ENCODE measurements around the gene NCAPG2.

NCAPG2 gene

GRCh38 chr7:158657189-158657746 lies 47.3 kb downstream of the NCAPG2 start:
- Mint-ChIP-seq H3K27ac (no peak overlapping the region), H3K36me3 (ENCODE audit: low read depth) (peaks cover 59% of the 10 kb centered on the region), H3K27me3 (no peaks in the 10 kb centered on the region), H3K4me1 (peaks cover 17% of the 10 kb centered on the region), H3K4me3 (no peak overlapping the region), H3K9me3 (no peaks in the 10 kb centered on the region)
- DNase-seq: no peak
- no peak for ATAC-seq

GRCh38 chr7:158655931-158656441 lies 48.6 kb downstream of the NCAPG2 start:
- H3K9me3 Mint-ChIP-seq: no peaks in the 10 kb centered on the region
- H3K27me3 Mint-ChIP-seq: no peaks in the 10 kb centered on the region
- DNase-seq: peak; percentile 23
- peak overlapping the region; percentile 11 for H3K4me3 Mint-ChIP-seq
- peak overlapping the region; percentile 72 for H3K27ac Mint-ChIP-seq
- ATAC-seq: peak; percentile 93
- H3K36me3 Mint-ChIP-seq (ENCODE audit: low read depth): peaks cover 62% of the 10 kb centered on the region
- peaks cover 17% of the 10 kb centered on the region for H3K4me1 Mint-ChIP-seq

- DNase-seq (no peak), ATAC-seq (no peak)
- Mint-ChIP-seq H3K4me1 (peaks cover 17% of the 10 kb centered on the region), H3K9me3 (no peaks in the 10 kb centered on the region), H3K27ac (peak overlapping the region; percentile 72), H3K4me3 (no peak overlapping the region), H3K27me3 (no peaks in the 10 kb centered on the region), H3K36me3 (ENCODE audit: low read depth) (peaks cover 61% of the 10 kb centered on the region)
Observed at GRCh38 chr7:158655507-158655906, 49.1 kb downstream of the NCAPG2 start.

- peaks cover 75% of the 10 kb centered on the region for H3K36me3 Mint-ChIP-seq (ENCODE audit: low read depth)
- ATAC-seq (no peak), DNase-seq (no peak)
- no peak overlapping the region for H3K4me3 Mint-ChIP-seq
- H3K27me3 Mint-ChIP-seq: no peaks in the 10 kb centered on the region
- no peak overlapping the region for H3K27ac Mint-ChIP-seq
- no peaks in the 10 kb centered on the region for H3K9me3 Mint-ChIP-seq
- H3K4me1 Mint-ChIP-seq: peaks cover 15% of the 10 kb centered on the region
Observed at GRCh38 chr7:158651968-158652565, 52.5 kb downstream of the NCAPG2 start.

- H3K27ac Mint-ChIP-seq: no peak overlapping the region
- peaks cover 4% of the 10 kb centered on the region for H3K4me1 Mint-ChIP-seq
- no peaks in the 10 kb centered on the region for H3K27me3 Mint-ChIP-seq
- H3K4me3 Mint-ChIP-seq: no peak overlapping the region
- no peaks in the 10 kb centered on the region for H3K9me3 Mint-ChIP-seq
- ATAC-seq (no peak), DNase-seq (no peak)
- peaks cover 71% of the 10 kb centered on the region for H3K36me3 Mint-ChIP-seq (ENCODE audit: low read depth)
Observed at GRCh38 chr7:158650821-158651225, 53.8 kb downstream of the NCAPG2 start.

GRCh38 chr7:158649279-158649678 lies 55.3 kb downstream of the NCAPG2 start:
- DNase-seq (no peak), ATAC-seq (no peak)
- Mint-ChIP-seq H3K4me3 (no peak overlapping the region), H3K36me3 (ENCODE audit: low read depth) (peaks cover 72% of the 10 kb centered on the region), H3K27ac (no peak overlapping the region), H3K4me1 (no peaks in the 10 kb centered on the region), H3K9me3 (no peaks in the 10 kb centered on the region), H3K27me3 (no peaks in the 10 kb centered on the region)

GRCh38 chr7:158648787-158649186 lies 55.8 kb downstream of the NCAPG2 start:
- ATAC-seq (no peak), DNase-seq (no peak)
- Mint-ChIP-seq H3K27ac (no peak overlapping the region), H3K4me3 (no peak overlapping the region), H3K36me3 (ENCODE audit: low read depth) (peaks cover 74% of the 10 kb centered on the region), H3K9me3 (no peaks in the 10 kb centered on the region), H3K27me3 (no peaks in the 10 kb centered on the region), H3K4me1 (no peaks in the 10 kb centered on the region)

GRCh38 chr7:158648168-158648567 lies 56.4 kb downstream of the NCAPG2 start:
- no peaks in the 10 kb centered on the region for H3K27me3 Mint-ChIP-seq
- H3K9me3 Mint-ChIP-seq: no peaks in the 10 kb centered on the region
- no peaks in the 10 kb centered on the region for H3K4me1 Mint-ChIP-seq
- no peak for DNase-seq
- peaks cover 73% of the 10 kb centered on the region for H3K36me3 Mint-ChIP-seq (ENCODE audit: low read depth)
- no peak for ATAC-seq
- H3K4me3 Mint-ChIP-seq: no peak overlapping the region
- H3K27ac Mint-ChIP-seq: no peak overlapping the region

GRCh38 chr7:158647475-158647792 lies 57.2 kb downstream of the NCAPG2 start:
- ATAC-seq (no peak), DNase-seq (no peak)
- H3K4me1 Mint-ChIP-seq: no peaks in the 10 kb centered on the region
- H3K27me3 Mint-ChIP-seq: no peaks in the 10 kb centered on the region
- H3K27ac Mint-ChIP-seq: no peak overlapping the region
- H3K4me3 Mint-ChIP-seq: no peak overlapping the region
- peaks cover 73% of the 10 kb centered on the region for H3K36me3 Mint-ChIP-seq (ENCODE audit: low read depth)
- H3K9me3 Mint-ChIP-seq: no peaks in the 10 kb centered on the region

- Mint-ChIP-seq H3K9me3 (no peaks in the 10 kb centered on the region), H3K4me1 (no peaks in the 10 kb centered on the region), H3K27me3 (no peaks in the 10 kb centered on the region), H3K27ac (no peak overlapping the region), H3K36me3 (ENCODE audit: low read depth) (peaks cover 70% of the 10 kb centered on the region), H3K4me3 (no peak overlapping the region)
- DNase-seq (peak; percentile 17), ATAC-seq (no peak)
Observed at GRCh38 chr7:158646766-158647474, 57.7 kb downstream of the NCAPG2 start.

- H3K4me3 Mint-ChIP-seq: no peak overlapping the region
- H3K27ac Mint-ChIP-seq: no peak overlapping the region
- H3K9me3 Mint-ChIP-seq: no peaks in the 10 kb centered on the region
- H3K36me3 Mint-ChIP-seq (ENCODE audit: low read depth): peaks cover 70% of the 10 kb centered on the region
- no peaks in the 10 kb centered on the region for H3K4me1 Mint-ChIP-seq
- DNase-seq: no peak
- H3K27me3 Mint-ChIP-seq: no peaks in the 10 kb centered on the region
- ATAC-seq: no peak
Observed at GRCh38 chr7:158645842-158646241, 58.8 kb downstream of the NCAPG2 start.

- Mint-ChIP-seq H3K27me3 (no peaks in the 10 kb centered on the region), H3K9me3 (no peaks in the 10 kb centered on the region), H3K4me1 (no peaks in the 10 kb centered on the region), H3K4me3 (no peak overlapping the region), H3K27ac (no peak overlapping the region), H3K36me3 (ENCODE audit: low read depth) (peaks cover 67% of the 10 kb centered on the region)
- ATAC-seq (no peak), DNase-seq (no peak)
Observed at GRCh38 chr7:158642149-158642548, 62.5 kb downstream of the NCAPG2 start.

GRCh38 chr7:158638001-158638400 lies 66.6 kb downstream of the NCAPG2 start:
- H3K4me3 Mint-ChIP-seq: no peak overlapping the region
- H3K36me3 Mint-ChIP-seq (ENCODE audit: low read depth): peaks cover 41% of the 10 kb centered on the region
- H3K27me3 Mint-ChIP-seq: no peaks in the 10 kb centered on the region
- no peak for DNase-seq
- H3K27ac Mint-ChIP-seq: no peak overlapping the region
- no peak for ATAC-seq
- H3K9me3 Mint-ChIP-seq: no peaks in the 10 kb centered on the region
- peaks cover 4% of the 10 kb centered on the region for H3K4me1 Mint-ChIP-seq

GRCh38 chr7:158633055-158633956 lies 71.3 kb downstream of the NCAPG2 start:
- Mint-ChIP-seq H3K36me3 (ENCODE audit: low read depth) (peaks cover 41% of the 10 kb centered on the region), H3K27ac (no peak overlapping the region), H3K9me3 (no peaks in the 10 kb centered on the region), H3K4me1 (peaks cover 4% of the 10 kb centered on the region), H3K27me3 (no peaks in the 10 kb centered on the region), H3K4me3 (no peak overlapping the region)
- DNase-seq (no peak), ATAC-seq (peak; percentile 91)

Measured in activated naive CD8-positive, alpha-beta T cell treated with anti-CD3 and anti-CD28 coated beads, Interleukin-2, amount 50 U/mL, for 24 hours (primary cell).